HG03558 (cell line): ENCODE data around the gene ABCB9.

Experiments
- ATAC-seq: cut with Tn5 transposase; IDR thresholded peaks from one replicate; pipeline ENCODE4 v1.9.1; 2021; ENCODE audit warnings: moderate number of reproducible peaks; ENCODE audit not compliant: unreplicated experiment; ENCODE audit errors: extremely low read depth

Gene ABCB9

DNA sequence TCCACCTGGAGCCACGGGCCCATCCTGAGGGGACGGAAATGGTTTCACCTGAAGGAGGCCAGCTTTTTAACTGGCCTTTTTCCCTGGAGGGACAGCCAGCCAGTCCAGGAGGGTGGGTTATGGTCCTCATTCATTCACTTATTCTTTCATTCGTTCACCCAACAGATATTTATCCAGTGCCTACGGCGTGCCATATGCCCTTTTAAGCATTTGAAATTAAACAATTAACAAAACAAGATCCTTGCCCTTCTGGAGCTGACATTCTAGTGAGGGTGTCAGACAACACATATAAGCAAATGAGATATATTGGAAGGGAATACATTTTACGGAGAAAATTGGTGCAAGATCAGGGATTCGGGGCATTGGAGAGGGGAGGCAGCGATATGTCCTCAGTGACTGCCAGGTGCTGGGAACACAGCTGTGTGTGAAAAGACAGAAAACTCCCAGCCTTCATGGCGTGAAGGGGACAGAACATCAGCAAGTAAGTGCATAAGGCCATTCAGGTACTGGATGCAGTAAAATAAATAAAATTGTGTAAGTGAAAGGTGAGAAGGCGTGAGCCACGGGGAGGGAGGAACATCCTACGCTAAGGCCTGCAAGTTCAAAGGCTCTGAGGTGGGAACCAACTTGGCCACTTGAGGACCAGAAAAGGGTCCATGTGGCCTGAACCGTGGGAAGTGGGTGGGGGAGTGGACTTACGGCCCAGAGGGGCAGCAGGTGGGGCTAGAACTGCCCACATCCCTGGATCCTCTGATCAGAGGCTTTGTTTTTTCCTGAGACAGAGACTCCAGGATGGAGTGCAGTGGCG is 684 bp upstream of the ABCB9 start:
- no peak for ATAC-seq

DNA sequence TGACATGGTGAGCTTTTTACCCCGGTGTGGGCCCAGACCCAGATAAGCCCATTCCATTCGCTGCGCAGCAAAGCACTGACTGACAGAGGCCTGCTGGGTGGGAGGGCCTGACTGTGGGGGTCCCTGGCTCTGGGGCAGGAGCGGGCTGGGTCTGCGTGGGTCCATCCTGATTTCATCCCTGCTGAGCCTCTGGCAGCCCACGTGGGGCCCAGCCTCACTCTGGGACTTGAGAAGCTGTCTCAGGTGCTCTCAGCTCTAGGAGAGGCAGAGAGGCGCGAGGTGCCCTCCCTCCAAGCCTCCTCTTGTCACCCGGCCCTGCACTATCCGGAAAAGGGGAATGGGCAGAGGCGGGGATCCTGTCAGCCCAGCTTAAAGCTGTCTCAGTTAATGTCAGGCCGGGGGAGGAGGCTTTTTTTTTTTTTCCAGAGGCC is 927 bp downstream of the ABCB9 start:
- ATAC-seq = no peak

DNA sequence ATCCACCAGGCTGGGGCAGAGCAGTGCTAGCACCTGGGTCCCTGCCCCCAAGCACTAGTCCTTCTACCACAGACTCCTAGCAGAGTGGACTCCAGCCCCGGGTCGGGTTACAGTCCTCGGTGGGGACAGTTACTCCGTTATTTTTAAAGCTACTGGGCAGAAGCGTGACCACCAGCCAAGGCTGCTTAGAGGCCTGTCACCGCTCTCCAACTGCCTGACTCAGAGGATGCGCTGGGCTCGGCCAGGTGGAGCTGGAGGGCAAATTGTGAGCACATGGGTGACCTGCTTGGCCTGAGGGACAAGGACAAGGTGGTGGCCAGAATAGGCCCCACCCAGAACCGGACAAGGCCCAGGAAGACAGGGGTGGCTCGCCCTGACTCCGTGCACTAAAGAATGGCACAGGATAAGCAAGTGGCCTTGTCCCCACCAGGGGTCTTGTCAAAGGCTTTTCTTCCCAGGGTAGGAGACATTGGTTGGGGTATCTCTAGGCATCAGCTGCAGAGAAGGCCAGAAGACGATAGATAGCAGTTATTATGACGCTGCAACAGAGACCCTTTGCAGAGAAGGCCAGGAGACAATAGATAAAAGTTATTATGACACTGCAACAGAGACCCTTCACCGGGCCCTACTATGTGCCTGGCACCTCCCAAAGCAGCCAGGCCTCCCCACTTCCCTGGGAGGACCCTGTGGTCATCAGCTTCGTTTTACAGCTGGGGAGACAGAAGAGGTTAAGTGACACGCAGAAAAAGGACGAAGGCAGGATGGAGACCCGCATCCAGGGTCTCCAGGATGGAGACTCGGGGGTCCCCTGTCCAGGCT is 1.6 kb downstream of the ABCB9 start:
- ATAC-seq = no peak

DNA sequence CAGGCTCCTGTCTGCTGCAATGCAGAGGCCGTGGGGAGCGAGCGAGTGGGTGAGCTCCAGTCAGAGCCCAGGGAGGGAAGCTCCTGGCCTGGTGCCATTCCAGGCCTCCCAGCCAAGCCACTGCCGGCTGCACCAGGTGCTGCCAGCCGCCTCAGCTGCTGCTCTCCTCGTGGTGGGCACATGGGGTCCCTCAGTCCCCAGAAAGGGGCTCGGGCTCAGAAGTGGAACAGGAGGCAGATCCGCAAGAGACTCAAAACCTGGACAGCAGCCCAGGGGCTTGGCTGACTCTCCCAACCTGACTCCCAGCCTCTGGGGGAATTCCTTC is 2.4 kb downstream of the ABCB9 start:
- ATAC-seq = no peak

DNA sequence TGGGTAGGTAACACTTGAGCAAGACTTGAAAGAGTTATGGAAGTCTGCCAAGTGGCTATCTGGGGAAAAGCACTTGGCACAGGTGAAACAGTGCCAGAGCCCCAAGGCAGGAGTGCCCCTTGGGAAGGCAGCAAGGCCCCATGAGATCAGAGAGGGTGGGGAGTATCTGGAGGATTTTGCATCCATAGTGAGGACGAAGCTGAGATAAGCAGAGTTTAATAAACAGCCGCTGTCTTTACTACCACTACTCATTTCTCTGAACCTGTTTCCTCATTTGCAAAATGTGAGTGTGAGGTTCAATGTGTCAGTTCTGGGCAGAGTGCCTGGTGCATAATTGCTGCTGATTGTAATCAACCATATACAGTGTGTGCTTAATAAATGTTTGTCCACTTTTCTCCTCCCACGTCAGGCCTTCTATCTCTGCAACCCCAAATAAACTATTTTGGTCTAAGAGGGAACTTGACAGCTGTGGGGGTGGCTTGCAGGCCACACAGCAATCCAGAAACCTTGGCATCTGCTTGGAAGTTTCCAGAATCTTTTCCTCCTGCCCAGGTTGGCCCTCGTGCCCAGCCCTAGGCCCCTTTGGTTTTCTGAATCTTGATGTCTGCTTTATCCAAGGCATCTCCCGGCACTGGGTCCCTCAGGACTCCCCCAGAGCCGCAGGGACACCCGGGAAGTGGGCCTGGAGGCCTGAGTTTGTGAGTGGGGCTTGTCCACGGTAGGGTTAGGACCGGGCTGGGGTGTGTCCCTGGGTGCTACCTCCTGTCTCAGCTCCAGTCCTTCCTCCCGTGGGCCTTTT is 4.5 kb downstream of the ABCB9 start:
- no peak for ATAC-seq

DNA sequence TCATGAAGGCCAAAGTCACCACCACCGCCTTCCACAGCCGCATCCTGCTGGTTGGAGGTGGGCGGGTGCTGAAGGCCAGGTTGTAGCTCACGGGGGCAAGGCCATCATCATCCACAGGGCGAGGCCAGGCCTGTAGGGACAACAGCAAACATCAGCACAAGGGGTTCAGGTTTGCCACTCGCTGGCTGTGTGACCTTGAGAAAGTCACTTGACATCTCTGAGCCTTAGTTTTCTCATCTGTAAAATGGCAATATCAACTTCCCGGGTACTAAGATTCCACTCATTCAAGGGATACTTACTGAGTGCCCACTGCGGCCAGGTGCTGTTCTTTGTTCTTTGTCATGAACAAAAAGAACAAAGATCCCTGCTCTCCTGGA is 6.1 kb downstream of the ABCB9 start:
- no peak for ATAC-seq

DNA sequence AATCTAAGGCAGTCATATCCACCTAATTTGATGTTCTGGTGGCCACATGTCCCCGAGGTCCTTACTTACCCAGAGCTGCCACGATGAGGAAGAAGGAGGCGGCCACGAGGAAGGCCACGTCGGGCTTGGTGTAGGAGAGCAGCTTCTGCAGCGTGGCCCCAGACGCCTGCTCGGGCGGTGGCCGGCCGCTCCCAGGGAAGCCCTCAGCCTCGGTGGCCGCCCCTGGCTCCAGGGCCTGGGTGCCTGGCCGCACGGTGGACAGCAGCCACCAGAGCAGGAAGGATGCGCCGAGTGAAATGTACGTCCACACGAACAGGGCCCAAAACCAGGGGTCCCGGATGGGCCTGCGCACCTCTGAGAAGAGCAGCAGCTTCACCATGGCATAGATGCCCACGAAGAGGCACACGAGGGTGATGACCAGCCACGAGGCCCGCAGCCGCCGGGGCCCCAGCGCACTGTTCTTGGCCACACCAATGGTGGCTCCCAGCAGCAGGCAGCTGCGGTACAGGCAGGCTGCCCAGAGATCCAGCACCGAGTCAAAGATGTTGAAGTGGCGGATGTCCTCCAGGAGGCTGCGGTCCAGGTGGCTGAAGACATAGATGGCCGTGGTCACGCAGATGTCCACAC is 6.6 kb downstream of the ABCB9 start:
- no peak for ATAC-seq

DNA sequence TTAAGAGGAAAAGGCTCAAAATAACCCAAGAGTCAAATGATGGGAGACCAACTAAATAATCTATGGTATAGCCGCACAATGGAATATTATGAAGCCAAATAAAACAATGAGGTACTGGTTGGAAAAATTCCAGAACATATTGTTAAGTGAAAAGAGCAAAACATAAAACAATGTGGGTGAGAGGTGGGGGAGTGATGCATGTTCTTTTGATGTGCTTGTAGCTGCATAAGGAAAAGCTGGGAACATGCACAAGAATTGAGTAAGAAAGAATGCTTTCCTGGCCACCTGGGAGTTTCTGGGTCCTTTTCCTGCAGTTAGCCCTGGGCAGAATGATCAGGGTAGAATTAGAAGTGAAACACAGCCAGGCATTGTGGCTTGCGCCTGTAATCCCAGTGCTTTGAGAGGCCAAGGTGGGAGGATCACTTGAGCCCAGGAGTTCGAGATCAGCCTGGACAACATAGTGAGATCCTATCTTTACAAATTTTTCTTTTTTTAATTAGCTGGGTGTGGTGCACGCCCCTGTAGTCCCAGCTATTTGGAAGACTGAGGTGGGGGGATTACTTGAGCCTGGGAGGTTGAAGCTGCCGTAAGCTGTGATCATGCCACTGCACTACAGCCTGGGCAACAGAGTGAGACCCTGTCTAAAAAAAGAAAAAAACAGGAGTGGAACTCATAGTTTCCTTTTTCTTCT is 7.9 kb downstream of the ABCB9 start:
- no peak for ATAC-seq

DNA sequence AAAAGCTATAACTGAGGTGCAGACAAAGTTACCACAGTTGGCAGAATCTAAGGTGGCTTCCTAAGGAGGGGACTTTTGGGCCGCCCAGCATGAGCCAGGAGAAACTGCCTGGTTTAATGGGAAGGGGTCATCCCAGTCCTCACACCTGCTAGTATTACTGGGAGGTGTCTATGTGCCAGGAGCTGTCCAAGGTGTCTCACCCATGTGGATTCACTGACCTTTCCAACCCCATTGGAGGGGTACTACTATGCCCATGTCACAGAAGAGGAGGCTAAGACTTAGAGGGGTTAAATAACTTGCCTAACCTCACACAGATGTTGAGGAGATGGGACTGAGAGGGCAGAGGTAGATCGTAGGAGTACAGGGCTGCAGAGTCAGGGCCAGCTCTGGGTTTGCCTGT is 10.2 kb downstream of the ABCB9 start:
- no peak for ATAC-seq

DNA sequence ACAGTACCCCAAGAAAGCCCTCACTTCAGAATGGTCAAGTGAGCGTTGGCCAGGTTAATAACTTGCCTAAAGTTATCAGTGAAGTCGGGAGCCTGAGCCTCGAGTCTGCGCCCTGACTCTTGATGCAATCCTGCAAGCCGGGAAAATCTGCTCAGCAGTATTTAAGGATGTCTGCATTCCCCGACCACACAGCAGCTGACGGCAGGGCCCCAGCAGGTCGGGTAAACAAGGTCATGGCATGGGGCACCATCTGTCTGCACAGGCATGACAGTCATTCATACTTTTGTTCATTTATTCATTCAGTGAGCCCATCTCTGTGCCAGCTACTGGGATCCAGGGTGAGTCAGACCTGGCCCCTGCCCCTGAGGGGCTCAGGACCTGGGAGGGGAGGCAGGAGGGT is 11.1 kb downstream of the ABCB9 start:
- ATAC-seq = no peak

DNA sequence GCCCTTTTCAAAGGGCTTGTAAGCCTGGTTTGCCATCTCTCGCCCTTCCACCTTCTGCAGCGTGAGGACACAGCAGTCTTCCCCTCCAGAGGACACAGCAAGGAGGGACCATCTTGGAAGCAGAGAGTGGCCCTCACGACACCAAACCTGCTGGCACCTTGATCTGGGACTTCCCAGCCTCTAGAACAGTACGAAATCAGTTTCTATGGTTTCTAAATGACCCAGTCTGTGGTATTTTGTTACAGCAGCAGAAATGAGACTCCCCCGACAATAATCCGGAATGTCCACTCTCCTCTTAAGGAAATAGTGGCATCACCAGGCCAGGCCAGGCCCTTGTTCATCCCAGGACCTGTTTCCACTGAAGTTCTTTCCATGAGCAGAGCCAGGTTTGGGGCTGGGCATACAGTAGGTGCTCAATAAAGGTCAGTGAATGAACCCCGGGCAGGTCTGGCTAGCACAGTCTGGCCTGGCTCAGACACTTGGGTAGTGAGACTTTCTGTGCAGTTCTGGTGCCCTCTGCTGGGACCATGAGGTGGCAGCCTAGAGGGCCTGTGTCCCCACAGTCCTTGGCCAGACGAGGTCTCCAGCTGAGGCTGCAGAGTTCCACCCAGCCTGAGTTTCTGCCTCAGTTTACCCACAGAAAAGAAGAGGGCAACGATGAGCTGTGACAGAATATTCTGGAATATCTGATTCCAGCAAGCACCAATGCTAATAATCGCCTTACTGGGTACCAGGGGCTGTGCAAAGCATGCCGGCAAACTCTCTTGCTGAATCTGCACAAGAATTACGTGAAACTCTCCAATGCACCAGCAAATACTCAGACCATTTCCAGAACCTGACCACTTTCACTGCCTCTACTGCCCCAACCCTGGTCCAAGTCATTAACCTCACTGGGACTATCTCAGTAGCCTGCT is 14.0 kb downstream of the ABCB9 start:
- no peak for ATAC-seq

DNA sequence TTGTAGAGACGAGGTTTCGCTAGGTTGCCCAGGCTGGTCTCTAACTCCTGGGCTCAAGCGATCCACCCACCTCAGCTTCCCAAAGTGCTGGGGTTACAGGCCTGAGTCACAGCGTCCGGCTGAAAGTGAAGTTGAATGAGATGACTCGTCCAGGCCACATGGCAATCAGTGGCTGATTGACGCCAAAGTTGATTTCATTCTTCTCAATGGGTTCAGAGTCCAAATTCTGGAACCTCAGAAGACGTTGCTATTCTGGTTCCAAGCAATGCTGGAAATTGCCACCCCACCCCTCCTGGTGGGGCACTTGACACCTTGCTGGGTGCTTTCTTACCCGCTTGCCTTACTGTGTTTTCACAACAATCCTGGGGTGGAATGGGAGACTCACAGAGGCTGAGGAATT is 14.9 kb downstream of the ABCB9 start:
- no peak for ATAC-seq

DNA sequence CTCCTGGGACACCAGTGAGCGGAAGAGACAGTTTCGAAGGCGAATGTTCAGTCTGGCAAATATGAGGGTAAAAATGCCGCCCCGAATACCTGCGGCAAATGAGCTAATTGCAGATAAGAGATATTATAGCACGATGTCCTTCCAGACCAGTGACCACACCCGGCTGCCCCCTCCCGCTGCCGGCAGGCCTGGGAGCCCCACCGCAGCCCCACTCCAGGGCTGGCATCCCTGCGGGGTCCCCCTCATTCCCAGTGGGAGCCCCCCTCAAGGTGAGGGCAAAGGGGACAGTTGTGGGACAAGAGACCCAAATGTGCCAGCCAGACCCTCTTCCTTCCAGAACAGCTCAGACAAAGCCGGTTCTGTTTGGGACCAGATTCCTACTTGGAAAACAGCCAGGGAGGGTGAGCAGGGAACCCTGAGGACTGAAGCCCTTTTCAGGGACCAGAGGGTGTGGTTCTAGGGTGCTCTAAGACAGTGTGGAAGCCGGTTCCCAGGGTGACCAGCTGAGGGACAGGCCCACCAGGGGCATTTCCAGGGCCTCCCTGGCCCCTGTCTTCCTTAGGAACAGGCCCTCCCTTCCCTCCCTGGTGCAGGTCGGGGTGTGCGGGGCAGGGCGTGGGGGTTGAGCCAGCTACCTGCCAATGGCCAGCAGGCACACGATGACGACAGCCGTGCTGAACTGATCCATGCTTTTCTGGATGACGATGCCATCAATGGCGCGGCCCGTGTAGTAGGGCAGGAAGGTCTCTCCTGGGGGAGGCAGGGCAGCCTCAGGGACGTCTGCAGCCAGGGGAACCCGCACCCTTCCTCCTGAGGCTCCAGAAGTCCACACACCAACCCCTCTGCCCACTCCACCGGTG is 16.2 kb downstream of the ABCB9 start:
- no peak for ATAC-seq

DNA sequence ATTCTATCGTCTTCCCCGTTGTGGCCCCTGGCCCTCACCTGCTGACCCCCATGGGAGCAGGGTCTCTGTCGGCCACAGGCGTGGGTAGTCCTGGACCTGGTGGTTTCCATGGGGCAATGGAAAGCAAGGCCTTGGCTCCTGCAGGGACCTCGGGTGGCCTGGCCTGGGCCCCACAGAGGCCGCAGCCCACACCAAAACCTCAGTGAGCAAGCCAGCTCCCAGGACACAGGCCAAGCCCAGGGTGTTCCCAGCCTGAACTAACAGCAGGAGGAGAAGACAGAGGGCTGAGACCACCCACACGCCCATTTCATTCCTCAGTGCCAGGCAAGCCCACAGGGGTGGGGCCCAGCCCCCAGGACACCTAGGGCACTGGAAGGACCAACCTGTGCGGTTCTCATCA is 16.9 kb downstream of the ABCB9 start:
- ATAC-seq = no peak

DNA sequence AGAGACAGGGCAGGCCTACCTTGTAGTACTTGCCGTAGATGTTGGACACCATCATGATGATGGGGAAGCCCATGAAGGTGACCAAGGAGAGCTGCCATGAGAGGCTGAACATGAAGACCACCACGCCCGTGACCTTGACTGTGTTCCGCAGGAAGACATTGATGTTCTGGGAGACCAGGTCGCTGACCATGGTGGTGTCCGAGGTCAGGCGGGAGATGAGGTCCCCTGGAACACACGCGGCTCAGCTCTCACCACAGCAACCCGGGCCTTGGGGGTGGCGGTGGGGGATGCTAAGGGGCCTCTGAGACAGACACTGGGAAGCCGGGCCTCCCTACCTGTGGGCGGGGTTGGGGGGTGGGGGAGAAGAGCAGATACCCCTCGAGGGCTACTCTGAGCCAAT is 17.7 kb downstream of the ABCB9 start:
- ATAC-seq = no peak

DNA sequence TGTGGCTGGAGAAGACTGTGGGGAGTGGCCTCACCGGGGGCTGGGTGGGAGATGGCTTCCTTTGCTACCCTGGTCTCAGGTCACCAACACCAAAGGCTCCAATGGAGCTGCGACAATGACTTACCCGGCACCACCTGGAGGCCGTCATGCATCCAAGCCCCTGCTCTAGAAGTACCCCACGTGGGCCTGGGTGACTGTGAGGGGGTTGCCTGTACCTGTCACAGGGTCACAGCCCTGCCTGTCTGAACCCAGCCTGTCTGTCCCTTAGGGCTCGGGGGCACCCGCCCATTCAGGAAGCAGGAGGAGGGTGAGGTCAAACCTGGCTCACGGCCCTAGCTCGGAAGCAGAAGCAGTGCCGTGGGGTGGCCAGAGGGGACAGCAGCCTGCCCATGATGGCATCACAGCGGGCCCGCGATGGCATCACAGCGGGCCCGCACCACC is 18.9 kb downstream of the ABCB9 start:
- ATAC-seq = no peak

DNA sequence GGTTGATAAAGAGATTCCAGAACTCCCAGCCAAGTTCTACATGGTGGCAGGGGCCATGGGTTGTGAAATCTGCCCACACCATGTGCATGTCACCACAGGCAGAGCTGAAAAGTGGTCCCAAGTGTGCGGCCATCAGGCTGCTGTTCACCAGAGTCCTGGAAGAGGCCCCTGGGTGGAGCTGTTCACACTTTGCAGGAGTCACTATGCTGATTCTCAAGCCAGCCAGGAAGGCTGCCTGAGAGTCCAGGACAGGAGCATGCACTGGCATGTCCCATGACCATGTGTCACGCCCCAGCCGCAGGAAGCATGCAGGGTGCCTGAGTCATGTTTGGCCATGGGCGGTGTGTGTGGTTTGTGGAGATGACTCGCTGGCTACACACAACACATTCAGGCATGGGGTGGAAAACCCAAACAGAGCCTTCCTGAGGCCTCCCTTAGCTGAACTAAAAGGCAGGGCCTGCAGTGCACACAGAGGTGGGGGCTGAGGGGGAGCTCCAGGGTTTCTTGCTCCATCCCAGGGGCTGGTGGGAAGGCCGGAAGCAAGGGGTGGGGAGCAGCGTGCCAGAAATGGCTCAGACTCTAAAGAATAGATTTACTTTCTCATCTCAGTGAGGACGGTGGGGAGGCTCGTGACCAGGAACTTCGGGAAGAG is 19.4 kb downstream of the ABCB9 start:
- no peak for ATAC-seq
